Superior temporal gyrus (tissue), 1 donor: ENCODE measurements around the gene WASHC3.
"Not testable (repeated sequence)": the region's sequence is repeated elsewhere in the genome, so short reads cannot be mapped to it uniquely, and the experiment has no call there.

Source experiments
- DNase-seq: peaks from one replicate; pipeline ENCODE4 v3.0.0-alpha.2; 2016; ENCODE audit errors: extremely low spot score

WASHC3 gene

DNA sequence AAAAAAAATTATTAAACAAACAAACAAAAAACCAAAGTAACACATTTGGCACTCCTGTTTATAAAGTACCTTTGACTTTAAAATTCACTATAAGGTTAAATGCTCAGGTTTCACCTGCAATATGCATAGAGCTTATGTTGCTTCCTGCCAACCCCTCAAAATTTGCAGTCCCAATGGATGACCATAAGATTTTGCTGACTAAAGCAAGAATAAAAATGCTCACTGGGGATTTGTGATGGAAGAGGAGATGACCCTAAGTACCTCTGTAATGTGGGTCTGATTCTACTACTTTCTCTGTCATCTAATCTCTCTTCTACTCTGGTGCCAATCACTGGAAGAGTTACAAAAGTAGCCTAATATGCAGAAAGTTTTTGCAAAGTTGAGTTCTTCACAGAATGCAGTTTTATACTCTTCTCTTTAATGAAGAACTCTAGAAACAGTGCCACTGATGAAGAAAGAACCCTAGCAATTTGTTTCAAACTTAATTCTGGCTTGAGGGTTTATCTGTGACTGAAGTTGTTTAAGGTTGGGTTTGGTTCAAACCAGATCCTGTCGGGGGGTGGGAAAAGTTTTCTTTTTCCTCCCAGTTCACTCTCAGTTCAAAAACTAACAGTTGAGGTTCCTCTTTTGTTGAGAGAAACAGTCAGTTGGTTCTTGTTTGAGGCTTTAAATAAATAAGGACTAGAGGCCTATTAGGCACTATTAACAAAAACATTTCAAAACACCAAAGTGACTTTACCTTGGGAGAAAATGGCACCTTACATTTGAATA is 10.9 kb downstream of the WASHC3 start:
- DNase-seq: no peak

DNA sequence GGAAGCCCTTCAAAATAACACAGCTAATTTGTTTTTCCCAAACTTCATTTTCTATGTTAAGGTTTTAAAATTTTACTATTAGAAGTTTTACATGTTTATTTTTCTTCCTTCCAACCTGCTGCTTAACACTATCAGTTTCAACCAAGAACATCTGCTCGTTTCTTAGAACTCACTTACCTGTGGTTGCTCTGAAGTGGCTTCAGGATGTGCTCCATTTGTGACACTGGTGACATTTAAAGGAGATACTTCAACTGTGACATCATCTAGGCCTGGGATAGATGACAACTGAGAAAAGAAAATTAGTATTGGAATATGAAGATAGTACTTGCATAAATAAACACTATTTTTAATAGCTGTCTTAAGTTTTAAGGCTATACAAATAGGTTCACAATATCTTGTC is 17.9 kb downstream of the WASHC3 start:
- no peak for DNase-seq

DNA sequence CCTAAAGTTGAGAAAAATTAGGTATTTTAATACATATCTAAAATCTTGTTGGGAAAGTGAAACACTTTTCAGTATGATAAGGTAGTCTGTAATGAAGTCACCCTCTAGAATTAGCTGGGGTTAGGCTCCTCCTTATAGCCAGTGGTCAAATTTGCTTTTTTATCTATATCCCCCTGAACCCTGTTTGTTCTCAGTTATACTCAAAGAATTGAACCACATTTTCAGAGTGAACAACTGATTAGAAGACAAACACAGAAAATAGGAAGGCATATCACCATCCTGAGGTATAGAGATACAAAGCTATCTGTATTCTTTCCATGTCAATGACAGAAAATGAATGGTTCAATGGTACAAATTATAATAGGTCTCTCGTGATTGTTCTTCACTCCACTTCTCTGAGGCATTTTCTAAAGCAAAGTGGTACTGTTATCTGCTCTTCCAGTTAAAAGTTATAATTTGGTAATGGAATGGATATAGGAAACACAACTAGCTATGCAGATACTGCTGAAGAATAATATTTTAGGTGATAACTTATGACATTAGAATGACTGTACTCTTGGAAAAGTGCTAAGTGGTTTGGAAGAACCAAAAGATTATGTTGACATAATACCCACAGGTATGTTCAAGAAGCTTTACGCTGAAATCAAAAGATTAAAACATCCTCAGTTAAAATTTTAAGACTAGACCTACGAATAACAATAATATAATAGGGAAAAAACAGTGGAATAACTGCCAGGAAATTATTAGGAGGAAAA is 27.6 kb downstream of the WASHC3 start:
- DNase-seq: no peak

DNA sequence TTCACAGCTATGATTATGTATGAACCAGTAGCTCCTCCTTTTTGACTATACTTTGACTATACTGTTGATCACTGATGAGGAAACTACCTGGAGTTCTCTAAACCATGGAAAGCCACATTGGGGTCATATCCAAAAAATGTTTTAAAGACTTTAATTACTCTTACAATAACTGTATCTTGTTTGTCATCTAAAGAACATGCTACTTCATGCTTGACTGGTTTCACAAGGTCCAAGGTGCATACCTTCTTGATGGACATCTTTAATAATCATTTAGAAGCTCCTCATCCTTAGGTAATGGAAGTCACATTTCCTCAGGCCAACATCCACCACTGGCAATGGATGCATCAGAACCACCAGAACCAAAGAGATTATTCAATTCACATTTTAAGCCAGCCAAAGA is 29.9 kb downstream of the WASHC3 start:
- no peak for DNase-seq

DNA sequence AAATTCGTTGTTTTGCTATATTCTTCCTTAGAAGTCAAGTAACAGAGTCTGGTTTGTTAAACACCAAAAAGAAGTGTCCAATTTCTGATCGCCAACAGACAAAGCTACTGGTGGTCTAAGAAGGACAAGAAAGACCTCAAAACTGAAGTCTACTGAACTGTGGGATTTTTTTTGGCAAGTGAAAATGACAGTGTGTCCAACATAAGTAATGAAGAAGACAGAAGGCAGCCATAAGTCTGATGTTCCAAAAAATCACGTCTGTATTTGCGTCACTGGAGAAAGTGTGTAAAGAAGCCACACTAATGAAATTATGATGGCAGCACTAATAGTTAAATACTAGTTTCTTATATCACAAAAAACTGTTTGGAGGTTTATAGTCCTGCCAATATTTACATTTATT is 32.6 kb downstream of the WASHC3 start:
- no peak for DNase-seq

DNA sequence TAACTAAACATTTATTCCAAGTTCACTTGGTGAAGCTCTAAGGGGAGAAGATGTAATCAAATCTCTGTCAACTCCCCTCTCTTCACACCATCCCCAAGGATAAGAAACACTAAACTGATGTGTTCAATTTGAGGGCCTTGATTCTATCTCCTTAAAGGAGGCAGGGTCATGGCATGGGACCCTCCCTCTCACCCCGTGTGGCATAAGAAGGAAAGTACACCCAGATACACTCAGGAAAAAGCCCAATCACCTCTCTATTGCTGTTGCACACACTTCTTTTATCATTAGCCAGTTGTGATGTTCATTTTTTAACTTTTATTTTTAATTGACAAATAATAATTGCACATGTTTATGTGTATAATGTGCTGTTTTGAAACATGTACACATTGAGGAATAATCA is 35.1 kb downstream of the WASHC3 start:
- no peak for DNase-seq

DNA sequence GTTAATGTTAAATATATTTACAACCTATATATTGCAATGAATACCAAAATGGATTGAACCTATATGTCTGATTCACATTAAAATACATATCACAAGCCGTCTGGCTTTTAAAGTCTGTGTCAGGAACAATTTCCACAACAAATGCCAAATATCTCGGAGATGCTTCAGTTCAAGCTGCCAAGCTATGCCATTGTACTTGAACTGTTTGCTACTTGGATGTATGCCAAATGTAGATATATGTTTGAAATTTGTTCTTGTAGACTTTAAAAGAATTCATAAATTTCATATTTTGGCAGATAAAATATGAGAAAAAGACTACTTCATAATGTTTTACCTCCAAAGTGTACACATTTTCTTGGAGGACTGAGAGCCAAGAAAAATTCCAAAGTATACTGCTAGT is 37.0 kb downstream of the WASHC3 start:
- DNase-seq: no peak

DNA sequence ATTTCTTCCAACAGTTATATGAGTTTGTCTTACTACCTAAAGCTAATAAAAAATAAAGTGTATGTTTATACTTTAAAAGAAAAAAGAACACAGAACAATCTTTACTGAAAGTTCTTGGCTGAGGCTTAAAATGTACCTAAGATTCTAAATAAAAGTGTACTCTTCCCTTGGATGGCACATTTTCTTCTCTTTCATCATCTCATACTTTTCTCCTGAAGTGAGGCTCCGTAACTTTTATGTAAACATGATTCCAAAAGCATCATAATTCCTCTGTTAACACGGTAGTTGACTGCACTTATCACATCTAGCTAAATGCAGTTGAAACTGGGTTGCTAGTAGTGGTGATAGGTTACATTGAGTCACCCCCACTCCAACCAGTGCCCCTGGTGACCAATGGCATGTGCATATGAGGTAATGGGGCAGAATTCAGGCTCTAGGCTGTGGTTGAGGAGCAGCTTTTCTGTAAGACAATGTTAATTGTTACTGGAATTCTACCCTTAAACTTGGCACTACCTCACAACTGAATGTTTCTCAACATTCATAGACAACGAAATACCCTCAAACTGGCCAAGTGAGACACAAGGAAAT is 38.4 kb downstream of the WASHC3 start:
- no peak for DNase-seq

DNA sequence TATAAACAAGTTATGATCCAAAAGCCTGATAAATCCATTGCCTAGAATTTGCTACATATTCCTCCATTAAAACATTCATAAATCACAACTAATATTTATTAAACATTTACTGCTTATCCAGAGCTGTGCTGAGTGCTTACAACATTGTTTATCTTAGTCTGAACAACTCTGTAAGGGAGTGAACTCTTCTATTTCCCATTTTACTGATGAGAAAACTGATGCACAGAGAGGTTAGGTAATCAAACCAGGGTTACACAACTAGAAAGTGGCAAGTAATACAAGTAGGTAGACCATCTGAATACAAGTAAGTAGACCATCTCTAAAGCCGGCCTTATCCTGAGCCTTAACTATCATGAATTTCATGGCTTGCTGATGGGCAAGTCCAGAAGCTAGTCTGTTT is 39.5 kb downstream of the WASHC3 start:
- no peak for DNase-seq

DNA sequence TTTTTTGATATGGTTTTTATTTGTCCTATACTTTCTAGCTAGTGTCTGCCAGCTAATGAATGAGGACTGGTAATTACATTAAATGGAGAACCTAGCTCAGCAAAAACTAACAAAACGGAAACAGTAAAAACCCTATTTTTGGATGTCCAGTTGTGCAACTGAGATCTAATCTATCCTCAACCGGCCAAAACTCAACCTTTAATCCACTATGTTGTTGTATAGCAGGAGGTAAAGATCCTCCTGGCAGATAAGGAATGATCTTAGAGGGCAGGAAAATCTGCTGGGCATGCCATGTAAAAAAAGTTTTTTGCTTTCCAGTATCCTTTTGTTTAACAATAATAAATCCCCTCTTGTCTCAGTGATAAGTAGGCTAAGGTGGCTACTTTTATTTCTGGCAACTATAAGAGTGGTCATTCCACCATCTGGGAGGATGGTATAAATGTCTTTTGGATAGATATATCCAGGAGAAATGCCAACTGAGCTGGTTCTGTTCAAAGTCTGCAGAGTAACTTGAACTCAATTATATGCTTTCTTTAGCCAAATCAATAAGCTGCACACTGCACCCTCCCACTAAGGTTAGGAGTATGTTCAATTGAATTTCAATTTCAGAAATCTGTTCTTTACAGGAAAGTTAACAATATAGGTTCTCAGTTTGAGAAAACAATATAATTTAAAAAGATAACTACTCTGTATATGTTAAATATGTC is 40.1 kb downstream of the WASHC3 start:
- no peak for DNase-seq

DNA sequence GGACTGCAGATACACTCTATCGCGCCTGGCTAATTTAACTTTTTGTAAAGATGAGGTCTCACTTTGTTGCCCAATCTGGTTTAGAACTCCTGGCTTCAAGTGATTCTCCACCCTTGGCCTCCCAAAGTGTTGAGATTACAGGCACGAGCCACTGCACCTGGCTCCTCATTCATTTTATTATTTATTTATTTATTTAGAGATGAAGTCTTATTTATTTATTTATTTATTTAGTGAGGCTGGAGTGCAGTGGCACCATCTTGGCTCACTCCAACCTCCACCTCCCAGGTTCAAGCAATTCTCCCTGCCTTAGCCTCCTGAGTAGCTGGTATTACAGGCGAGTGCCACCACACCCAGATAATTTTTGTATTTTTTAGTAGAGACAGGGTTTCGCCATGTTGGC is 43.2 kb downstream of the WASHC3 start:
- not testable (repeated sequence) for DNase-seq

DNA sequence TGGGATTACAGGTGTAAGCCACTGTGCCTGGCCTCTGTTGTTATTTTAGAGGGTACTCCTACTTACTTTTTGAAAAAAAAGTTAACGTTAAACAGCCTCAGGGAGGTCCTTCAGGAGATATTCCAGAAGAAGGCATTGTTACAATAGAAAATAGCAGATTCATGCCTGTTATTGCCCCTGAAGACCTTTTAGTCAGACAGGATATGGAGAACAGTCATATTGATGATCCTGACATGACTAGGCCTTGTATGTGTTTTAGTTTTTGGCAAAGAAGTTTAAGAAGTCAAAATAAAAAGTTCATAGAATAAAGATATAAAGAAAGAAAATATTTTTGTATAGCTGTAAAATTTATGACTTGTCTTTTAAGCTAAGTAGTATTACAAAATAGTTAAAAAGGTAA is 45.3 kb downstream of the WASHC3 start:
- DNase-seq: no peak

DNA sequence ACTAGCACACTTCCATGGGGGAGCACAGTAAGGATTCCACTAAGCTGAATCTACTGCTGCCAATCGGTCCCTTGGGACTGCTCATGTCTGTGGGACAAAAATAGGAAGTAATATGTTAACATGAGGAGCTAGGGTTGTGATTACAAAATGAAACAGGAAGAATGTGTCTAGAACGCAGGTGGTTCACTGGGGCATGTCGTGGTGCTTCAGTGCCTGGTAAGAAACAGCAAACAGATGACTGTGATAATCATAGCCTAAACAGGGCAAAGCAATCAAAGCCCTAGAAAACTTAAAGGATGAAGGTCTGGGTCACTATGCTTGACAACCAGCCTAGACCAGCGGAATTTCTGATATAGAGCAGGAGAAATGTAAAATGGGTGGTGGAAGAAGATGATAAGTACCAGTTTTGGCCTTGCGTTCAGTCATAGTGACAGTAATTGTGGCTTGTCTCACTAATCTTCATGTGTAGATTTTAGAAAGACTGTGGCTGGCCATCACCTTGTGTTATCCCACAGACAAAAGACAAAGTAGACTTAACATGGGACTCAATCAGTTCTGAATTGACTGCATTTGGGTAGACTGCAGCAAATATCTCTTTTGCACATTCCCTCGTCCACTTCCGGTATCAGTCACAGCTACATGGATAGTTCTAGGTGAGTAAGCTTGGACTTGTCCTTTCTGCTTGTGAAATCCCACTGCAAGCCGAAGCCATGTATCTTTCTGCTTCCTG is 51.4 kb downstream of the WASHC3 start:
- no peak for DNase-seq

DNA sequence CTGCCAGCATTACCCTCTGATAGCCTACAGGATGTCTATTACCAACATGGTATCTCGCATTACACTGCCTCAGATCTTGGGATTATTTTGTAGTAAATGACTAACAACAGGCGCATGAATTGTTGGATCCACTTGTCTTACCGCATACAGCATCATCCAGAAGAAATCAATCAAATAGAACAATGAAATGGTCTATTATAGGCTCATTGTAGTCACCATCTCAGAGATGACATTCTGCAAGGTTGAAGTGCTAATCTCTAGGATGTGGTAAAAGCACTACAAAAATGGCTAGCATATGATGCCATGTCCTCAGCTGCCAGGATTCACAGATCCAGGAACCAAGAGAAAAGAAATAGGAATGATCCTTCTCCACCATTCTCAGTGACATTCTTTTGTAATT is 52.0 kb downstream of the WASHC3 start:
- DNase-seq: no peak

DNA sequence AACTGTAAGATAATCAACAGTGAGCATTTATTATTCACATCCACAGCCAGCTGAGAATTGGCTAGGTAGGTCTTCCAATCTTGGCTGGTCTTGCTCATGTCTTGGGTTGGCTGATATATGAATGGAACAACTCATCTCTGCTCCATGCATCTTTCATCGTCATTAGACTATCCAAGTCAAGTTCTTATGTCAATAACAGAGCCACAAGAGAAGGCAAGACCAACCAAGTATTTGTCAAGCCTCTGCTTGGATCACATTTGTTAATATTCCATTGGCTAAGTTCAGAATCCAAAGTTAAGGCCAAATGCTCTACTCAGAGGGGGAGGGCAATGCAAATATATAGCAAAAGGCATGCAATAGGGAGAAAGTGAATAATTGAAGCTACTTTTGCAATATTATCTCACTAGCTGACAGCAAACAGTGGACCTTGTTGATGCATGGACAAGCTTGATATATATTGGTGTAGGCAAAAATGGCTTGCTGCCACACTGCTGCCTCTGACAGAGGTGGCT is 53.1 kb downstream of the WASHC3 start:
- no peak for DNase-seq

DNA sequence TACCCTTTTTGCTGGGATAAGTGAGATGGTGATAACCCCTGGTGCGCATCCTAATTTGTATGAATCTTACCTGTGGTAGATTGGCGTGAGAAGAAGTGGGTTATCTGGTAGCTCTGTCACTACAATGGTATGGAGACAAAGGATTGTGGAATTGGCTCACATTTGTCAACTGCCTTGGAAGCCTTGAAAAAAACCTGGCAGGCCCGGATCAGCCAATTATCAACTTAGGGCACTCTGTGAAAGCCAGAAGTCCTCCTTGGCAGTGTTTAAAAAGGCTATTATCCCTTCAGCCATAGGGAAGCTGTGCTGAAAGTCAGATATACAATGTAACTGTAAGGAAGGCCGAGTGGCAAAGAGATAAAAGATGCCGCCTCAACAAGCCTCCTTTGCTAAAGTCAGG is 56.5 kb downstream of the WASHC3 start:
- DNase-seq: no peak

DNA sequence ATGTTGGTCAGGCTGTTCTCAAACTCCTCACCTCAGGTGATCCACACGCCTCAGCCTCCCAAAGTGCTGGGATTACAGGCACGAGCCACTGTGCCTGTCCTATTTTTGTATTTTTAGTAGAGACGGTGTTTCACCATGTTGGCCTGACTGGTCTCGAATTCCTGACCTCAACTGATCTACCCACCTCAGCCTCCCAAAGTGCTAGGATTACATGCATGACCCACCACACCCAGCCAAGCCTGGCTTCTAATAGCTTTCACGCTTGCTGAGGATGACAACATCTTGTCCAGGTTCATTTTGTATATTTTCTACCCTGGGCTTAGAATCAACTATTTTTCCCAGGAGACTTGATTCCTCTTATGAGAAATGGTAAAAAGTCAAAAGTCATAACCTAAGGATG is 64.7 kb downstream of the WASHC3 start:
- no peak for DNase-seq

DNA sequence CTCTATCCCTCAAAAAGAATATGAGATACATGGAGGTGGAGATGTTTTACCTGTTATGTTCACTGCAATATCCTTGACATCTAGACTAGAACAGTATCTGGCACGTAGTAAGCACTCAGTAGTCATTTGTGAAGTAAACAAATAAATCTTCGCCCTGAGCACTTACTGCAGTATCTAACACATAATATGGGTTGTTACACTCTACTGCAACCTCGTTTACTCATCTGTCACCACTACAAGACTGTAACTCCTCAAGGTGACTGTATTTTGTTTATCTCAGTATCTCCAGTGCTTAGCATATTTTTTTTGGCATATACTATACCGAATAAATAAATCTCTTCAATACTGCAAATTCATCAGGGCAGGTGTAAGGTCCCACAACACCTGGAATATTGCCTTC is 66.1 kb downstream of the WASHC3 start:
- no peak for DNase-seq

DNA sequence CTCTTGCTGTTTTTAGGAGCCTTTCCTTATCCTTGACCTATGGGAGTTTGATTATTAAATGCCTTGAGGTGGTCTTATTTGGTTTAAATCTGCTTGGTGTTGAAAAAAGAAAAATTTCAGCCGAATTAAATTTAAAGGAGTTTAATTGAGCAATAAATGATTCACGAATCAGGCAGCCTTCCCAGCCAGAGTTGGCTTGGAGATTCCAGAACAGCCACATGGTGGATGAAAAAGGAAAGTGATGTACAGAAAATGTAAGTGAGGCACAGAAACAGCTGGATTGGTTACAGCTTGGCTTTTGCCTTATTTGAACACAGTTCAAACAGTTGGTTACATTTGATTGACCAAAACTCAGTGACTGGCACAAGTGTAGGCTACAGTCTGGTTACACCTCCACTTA is 69.7 kb downstream of the WASHC3 start:
- no peak for DNase-seq

DNA sequence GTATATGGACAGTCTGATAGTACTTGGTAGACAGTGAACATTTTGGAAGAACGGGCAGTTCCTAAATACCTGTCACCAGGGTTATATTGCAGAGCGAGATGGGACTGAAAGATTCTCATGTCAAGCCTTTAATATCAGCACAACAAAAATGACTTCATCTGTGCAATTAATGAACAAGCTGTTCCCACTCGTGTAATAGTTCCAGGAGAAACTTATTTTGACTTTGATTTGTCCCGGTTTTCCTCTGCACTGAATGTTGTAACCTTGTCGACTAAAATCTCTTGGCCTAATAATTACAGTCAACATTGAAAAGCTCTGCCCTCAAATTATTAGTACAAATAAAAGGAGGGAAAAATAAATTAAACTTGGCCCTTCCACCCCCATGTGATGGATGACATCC is 79.5 kb downstream of the WASHC3 start:
- no peak for DNase-seq

DNA sequence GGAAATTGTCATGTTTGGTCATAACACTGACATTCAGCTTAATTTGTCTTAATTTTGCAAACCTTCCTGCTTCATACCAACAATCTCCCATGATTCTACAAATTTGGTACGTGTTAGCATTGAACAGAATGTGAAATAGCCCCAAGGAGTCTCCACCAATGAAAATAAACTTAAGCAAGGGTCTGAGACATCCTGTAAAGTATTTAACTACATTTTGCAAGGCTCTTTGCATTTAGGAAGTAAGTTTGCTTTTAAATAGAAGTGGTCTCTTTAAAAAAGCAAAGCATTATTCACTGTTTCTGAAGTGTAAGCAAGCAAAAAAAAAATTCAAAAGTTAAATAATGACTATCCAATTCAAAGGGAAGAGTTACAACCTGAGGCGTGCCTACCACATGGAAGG is 79.9 kb downstream of the WASHC3 start:
- no peak for DNase-seq

DNA sequence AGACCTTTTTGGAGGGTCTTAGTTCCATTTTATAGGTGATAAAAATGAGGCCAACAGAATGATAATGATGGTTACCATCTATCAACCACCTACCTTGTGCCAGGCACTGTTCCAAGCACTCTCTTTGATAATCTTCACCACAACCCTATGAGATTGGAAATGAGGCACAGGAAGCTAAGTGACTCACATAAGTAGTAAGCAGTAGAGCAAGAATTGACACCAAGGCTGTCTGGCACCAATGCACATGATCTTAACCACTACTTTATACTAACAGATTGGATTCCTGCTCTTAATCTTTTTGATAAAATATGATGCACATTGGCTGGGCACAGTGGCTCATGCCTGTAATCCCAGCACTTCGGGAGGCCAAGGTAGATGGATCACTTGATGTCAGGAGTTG is 93.0 kb downstream of the WASHC3 start:
- DNase-seq: no peak
